ENCODE results near the gene PALM2AKAP2.

Gene PALM2AKAP2

DNA sequence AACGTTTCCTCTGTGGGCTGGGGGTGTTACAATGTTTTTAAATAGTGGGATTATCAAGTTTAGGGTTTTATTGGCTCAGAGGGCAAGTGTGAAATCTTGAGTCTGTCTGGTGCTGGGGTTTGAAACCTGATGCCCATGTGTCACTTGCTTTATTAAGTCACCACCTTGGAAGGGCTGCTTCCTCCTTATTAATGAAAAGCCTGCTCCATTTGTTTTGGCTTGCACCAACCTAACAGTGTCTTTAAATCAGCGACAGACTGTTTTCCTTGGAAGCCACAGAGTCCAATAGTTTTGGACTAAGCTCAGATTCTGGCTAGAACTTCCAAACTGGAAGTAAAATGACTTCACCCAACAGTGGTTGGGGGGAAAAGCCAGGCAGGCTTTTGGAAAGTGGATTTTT lies 10.7 kb upstream of the PALM2AKAP2 start:
- in situ Hi-C loops (cut with HindIII; ENCODE audit: low sequenced_read_pairs): no loop called here
- TF ChIP-seq, protein P1, sequence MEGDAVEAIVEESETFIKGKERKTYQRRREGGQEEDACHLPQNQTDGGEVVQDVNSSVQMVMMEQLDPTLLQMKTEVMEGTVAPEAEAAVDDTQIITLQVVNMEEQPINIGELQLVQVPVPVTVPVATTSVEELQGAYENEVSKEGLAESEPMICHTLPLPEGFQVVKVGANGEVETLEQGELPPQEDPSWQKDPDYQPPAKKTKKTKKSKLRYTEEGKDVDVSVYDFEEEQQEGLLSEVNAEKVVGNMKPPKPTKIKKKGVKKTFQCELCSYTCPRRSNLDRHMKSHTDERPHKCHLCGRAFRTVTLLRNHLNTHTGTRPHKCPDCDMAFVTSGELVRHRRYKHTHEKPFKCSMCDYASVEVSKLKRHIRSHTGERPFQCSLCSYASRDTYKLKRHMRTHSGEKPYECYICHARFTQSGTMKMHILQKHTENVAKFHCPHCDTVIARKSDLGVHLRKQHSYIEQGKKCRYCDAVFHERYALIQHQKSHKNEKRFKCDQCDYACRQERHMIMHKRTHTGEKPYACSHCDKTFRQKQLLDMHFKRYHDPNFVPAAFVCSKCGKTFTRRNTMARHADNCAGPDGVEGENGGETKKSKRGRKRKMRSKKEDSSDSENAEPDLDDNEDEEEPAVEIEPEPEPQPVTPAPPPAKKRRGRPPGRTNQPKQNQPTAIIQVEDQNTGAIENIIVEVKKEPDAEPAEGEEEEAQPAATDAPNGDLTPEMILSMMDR (IDR thresholded peaks at IDR 0.05; ENCODE audit: low read depth, low read length, missing control alignments): no peak
- no peak overlapping the region for H3K4me3 ChIP-seq (ENCODE audit: low read depth, low read length)

DNA sequence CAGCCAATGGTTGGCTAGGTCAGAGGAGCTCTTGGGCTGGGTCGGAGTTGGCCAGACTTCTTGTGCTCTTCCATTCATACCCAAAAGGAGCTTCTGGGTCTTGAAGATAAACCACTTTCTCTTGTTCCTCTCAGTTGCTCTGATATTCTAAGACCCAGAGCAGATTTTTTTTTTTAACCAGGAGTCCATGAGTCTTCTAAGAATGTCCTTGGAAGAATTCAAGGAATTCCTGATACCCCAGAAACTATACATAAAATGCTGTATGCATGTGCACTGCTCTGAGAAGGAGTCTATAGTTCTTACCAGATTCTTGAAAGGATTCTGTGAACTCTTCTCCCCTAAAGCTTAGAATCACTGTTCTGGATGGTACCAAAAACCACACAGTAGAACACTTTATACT lies 9.9 kb upstream of the PALM2AKAP2 start:
- in situ Hi-C loops (cut with HindIII; ENCODE audit: low sequenced_read_pairs): no loop called here
- H3K4me3 ChIP-seq (ENCODE audit: low read depth, low read length): no peak overlapping the region
- TF ChIP-seq, protein P1 (IDR thresholded peaks at IDR 0.05; ENCODE audit: low read depth, low read length, missing control alignments): no peak
- DNase-seq (ENCODE audit: low read depth): no peak

More for the DNA sequence above, 10.7 kb upstream of the PALM2AKAP2 start:
- DNase-seq (ENCODE audit: low read depth): no peak

DNA sequence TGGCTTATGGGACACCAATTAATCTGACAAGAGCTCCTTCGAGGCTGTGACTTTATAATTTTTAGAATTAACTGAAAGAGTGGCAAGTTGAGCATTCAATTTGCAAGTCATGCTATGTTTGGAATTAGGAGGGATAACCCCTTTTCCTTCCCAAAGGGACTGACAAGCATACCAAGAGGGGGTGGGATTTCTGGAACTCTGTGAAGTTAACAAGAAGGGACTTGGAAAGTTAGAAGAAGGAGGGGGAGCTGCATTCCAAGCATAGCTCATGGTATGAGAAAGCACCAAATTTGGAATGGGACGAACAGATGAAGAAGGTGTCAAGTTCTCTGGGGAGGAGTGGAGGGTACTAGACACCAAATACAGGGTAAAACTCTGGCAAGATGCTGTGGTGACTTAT lies 8.9 kb upstream of the PALM2AKAP2 start:
- peak; percentile 61 for DNase-seq (ENCODE audit: low read depth)
- TF ChIP-seq, protein P1 (IDR thresholded peaks at IDR 0.05; ENCODE audit: low read depth, low read length, missing control alignments): no peak
- no peak overlapping the region for H3K4me3 ChIP-seq (ENCODE audit: low read depth, low read length)
- in situ Hi-C loops (cut with HindIII; ENCODE audit: low sequenced_read_pairs): no loop called here

DNA sequence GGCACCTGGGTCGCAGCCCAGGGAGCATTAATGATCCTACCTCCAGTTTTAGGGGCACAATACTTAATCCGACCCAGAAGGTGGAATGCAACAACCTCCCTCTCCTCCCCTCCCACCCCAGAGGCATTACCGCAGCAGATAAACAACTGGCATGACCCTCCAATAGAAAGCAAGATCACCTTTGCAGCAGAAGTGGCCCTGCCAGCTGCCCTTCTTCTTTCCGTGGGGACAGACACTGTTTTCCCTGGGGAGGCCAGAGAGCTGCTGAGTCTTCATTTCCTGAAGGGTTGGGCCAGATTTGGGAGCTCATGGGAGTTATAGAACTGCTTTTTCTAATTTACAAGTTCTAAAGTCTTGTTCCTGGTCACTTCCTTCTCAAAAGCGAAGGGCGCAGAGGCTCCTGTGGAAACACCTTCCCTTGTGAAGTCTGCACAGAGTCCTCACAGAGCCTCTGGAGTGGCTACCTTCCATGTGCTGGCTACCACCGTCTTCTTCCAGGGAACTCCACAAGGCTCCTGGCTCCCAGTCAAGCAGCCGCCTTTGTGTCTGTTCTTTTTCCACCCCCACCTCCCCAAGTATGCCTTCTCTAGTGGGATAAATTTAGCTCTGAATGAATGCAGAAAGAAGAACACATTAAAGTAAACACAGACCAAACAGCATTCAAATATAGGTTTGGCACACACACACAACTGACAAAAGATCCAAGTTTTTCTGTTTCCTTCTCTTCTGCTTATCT lies 8.0 kb upstream of the PALM2AKAP2 start:
- TF ChIP-seq, protein P1 (IDR thresholded peaks at IDR 0.05; ENCODE audit: low read depth, low read length, missing control alignments): no peak
- in situ Hi-C loops (cut with HindIII; ENCODE audit: low sequenced_read_pairs): no loop called here
- DNase-seq (ENCODE audit: low read depth): peak; percentile 57
- no peak overlapping the region for H3K4me3 ChIP-seq (ENCODE audit: low read depth, low read length)

DNA sequence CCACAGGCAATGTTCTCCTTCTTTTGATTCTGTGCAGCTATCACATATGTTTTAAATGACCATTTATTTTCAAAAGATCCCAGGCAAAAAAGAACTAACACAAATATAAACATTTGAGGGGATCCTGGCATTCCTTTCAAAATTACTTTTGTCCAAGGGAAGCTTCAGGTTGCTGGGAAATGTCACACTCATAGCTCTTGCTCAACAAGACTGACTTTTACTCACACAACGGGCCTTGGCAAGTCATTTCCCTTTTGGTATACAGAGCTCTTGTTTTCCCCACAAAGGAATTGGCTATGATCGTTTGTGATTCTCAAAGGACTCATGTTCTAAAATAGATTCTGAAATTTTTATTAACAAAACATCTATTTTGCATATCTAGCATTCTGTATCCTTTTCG lies 4.5 kb upstream of the PALM2AKAP2 start:
- DNase-seq (ENCODE audit: low read depth): peak; percentile 20
- TF ChIP-seq, protein P1 (IDR thresholded peaks at IDR 0.05; ENCODE audit: low read depth, low read length, missing control alignments): no peak
- in situ Hi-C loops (cut with HindIII; ENCODE audit: low sequenced_read_pairs): no loop called here
- H3K4me3 ChIP-seq (ENCODE audit: low read depth, low read length): no peak overlapping the region

DNA sequence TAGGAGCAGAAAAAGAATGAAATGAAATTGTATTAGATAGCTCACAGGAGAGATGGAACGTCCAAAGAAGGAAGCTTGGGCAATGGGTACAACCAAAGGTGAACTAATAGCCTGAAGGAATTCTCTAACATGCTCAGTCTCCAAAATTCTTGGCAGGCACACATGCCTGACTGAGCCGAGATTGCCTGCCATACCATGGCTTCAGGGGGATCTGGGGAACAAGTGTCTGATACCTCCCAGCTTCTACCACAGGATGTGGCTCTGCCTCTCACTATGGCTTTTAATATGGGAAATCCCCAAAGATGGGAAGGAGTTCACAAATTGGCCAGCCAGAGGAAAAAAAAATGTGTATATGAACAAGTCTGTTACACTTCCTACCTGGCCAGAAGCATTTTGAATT lies 3.6 kb upstream of the PALM2AKAP2 start:
- H3K4me3 ChIP-seq (ENCODE audit: low read depth, low read length): no peak overlapping the region
- no peak for DNase-seq (ENCODE audit: low read depth)
- in situ Hi-C loops (cut with HindIII; ENCODE audit: low sequenced_read_pairs): no loop called here
- TF ChIP-seq, protein P1 (IDR thresholded peaks at IDR 0.05; ENCODE audit: low read depth, low read length, missing control alignments): no peak
